ENCODE results near the gene INSYN2A.

- no peak for TF ChIP-seq POLR2AphosphoS5 (IDR thresholded peaks at IDR 0.05; ENCODE audit: low read depth, low read length)
- no peak for TF ChIP-seq TAF1 (IDR thresholded peaks at IDR 0.05; ENCODE audit: borderline replicate concordance, insufficient read depth, low read length)
Measured at GRCh38 chr10:127242914-127243313, 46.5 kb upstream of the INSYN2A start.

All from PFSK-1 (cell line).